GM19438 (cell line): ENCODE data around the gene FAM167B.
"Not testable (repeated sequence)": the region's sequence is repeated elsewhere in the genome, so short reads cannot be mapped to it uniquely, and the experiment has no call there.

Source experiments
- ATAC-seq: cut with Tn5 transposase; IDR thresholded peaks from one replicate; pipeline ENCODE4 v1.9.1; 2021; ENCODE audit warnings: low read depth; ENCODE audit not compliant: unreplicated experiment

Gene FAM167B

DNA sequence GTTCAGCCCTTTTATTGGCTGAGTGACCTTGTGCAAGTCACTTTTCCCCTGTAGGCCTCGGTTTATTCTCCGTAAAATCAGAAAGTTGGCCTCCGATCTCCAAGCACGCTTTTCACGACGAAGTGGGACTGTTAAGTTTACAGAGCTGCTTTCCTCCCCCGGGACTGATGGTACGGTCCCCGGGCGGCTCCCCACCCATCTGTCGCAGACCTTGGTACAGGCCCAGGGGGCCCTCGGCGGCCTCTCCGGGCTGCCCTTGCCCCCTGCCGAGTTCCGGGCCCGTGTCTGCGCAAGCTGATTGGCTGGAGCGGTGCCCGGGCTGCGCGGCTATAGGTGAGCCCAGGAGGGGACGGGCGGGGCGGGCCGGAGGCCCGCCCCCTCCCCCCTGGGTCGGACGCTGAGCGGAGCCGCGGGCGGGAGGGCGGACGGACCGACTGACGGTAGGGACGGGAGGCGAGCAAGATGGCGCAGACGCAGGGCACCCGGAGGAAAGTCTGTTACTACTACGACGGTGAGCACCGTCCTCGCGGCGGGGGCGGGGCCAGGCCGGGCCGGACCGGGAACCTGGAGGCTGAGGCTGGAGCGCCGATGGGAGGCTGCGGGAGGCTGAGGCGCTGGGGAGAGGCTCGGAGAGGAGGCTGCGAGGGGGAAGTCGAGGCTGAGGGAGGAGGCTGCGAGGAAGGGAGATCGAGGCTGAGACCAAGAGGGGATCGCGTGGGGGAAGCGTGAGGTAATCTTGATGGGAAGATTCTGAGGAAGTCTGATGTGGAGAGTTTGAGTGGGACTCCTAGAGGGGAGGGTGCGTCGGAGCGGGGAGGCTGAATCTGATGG lies 44.9 kb downstream of the FAM167B start, which contains the start of gene HDAC1:
Gene HDAC1, plus strand, starts transcription at position 376 of the 831 bp plus-strand sequence. Its CDS starts 87 bp downstream, at position 463.
- ATAC-seq: peak; percentile 92

DNA sequence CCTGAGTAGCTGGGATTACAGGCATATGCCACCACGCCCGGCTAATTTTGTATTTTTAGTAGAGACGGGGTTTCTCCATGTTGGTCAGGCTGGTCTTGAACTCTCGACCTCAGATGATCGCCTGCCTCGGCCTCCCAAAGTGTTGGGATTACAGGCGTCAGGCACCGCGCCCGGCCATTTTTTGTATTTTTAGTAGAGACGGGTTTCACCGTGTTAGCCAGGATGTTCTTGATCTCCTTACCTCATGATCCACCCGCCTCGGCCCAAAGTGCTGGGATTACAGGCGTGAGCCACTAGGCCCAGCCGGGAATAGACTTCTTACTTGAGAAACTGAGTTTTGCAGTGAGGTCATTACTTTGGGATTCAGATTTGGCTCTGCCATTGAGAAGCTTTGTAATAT lies 51.2 kb downstream of the FAM167B start:
- ATAC-seq: not testable (repeated sequence)
